Measurements from ENCODE around the gene RUNX2.

GRCh38 chr6:45572833-45573232 is 244.7 kb downstream of the RUNX2 start:
- TF ChIP-seq CTCF (IDR thresholded peaks at IDR 0.05) (no peak), POLR2A (IDR thresholded peaks at IDR 0.05) (no peak)

All from uterus (tissue), 2 donors.